CD4-positive, alpha-beta T cell (primary cell): ENCODE results near the gene TNS4. TPM values are rescaled to one million over a fixed set of nuclear protein-coding genes. Genes with fewer than 3 reads are reported as not detected.
A peak's percentile ranks its signal among the peaks of the same experiment; 100 is the strongest.

Experiments
- ATAC-seq: fragments of 200-7000 bp; cut with Tn5 transposase; one replicate; pipeline ENCODE4 v1.10.0; 2022; ENCODE audit warnings: mild to moderate bottlenecking; ENCODE audit not compliant: poor library complexity
- CTCF ChIA-PET: fragments of 350-600 bp; sonication (Branson Sonifier 250); formaldehyde crosslinking; loops from one replicate; lab custom pipeline; 2021; ENCODE audit warnings: antibody characterized with exemption, inconsistent platforms; lab: Charles Lee
- POLR2A ChIA-PET: fragments of 350-600 bp; sonication (Branson Sonifier 250); formaldehyde crosslinking; loops from one replicate; lab custom pipeline; 2021; ENCODE audit warnings: antibody characterized with exemption, inconsistent platforms; lab: Charles Lee
- DNase-seq, 14 experiments: peaks; one replicate each; pipeline ENCODE4 v3.0.0-alpha.2; 2013 to 2020; ENCODE audit warnings: mixed read lengths in 2 of 14
- H3K27ac ChIP-seq, 2 donors: one replicate each; pipeline versions ENCODE4 v1.5.1 to v1.7.0; 2013; ENCODE audit warnings: low read length in 2 of 2, low read depth in 1 of 2, mild to moderate bottlenecking in 1 of 2
- H3K27me3 ChIP-seq, 2 experiments: 1 replicate in 1 of 2; 2 replicates in 1 of 2; pipeline versions ENCODE4 v1.6.1 to v1.7.0; 2013; ENCODE audit warnings: low read length in 2 of 2, control low read depth in 1 of 2, mild to moderate bottlenecking in 1 of 2, moderate library complexity in 1 of 2; ENCODE audit not compliant: insufficient read depth in 2 of 2, control insufficient read depth in 1 of 2
- H3K36me3 ChIP-seq: one replicate; pipeline ENCODE4 v1.6.1; 2013; ENCODE audit warnings: low read length, control low read depth; ENCODE audit not compliant: insufficient read depth
- H3K4me1 ChIP-seq: one replicate; pipeline ENCODE4 v1.6.1; 2013; ENCODE audit warnings: low read length, control low read depth; ENCODE audit not compliant: insufficient read depth
- H3K4me3 ChIP-seq: one replicate; pipeline ENCODE4 v1.5.1; 2013; ENCODE audit warnings: mild to moderate bottlenecking, low read length, moderate library complexity
- H3K9me3 ChIP-seq, 2 experiments: 1 replicate in 1 of 2; 2 replicates in 1 of 2; pipeline versions ENCODE4 v1.6.1 to v1.7.0; 2013; ENCODE audit warnings: low read length in 2 of 2, mild to moderate bottlenecking in 2 of 2, control low read depth in 1 of 2, moderate library complexity in 1 of 2; ENCODE audit not compliant: control insufficient read depth in 1 of 2, insufficient read depth in 1 of 2
- H3K27ac Mint-ChIP-seq: one replicate; pipeline ENCODE4 v1.8.0; 2020; ENCODE audit warnings: mixed read lengths
- H3K27me3 Mint-ChIP-seq: one replicate; pipeline ENCODE4 v1.8.0; 2021; ENCODE audit warnings: mixed read lengths
- H3K36me3 Mint-ChIP-seq: one replicate; pipeline ENCODE4 v1.8.0; 2021; ENCODE audit warnings: low read depth, mixed read lengths
- H3K4me1 Mint-ChIP-seq: one replicate; pipeline ENCODE4 v1.8.0; 2021; ENCODE audit warnings: low read depth, mixed read lengths
- H3K4me3 Mint-ChIP-seq: one replicate; pipeline ENCODE4 v1.8.0; 2020; ENCODE audit warnings: mild to moderate bottlenecking, mixed read lengths
- H3K9me3 Mint-ChIP-seq: one replicate; pipeline ENCODE4 v1.8.0; 2020; ENCODE audit warnings: mixed read lengths
- intact Hi-C, 2 experiments: fragments of 100-400 bp; cut with DNase I in 1 of 2; cut with micrococcal nuclease in 1 of 2; formaldehyde crosslinking; loops; one replicate each; pipeline versions ENCODE4 v1.15.1 to v1.9.0; 2023 to 2025; cut with DNase I, micrococcal nuclease
- total RNA-seq, 174 experiments: library from RNA in 2 of 174; stranded (reverse) in 2 of 174; gene quantifications; one replicate each; pipeline ENCODE4 v1.2.3 and lab custom pipeline; 2021 to 2026
- TF ChIP-seq, protein P1 (sequence below): fragments of 200-600 bp; IDR thresholded peaks from one replicate; pipeline ENCODE4 v1.8.0; 2022; ENCODE audit warnings: antibody characterized with exemption, mild to moderate bottlenecking

Gene TNS4
- total RNA-seq, 2 experiments from 2014 or later: 3.0 to 4.2 TPM

DNA sequence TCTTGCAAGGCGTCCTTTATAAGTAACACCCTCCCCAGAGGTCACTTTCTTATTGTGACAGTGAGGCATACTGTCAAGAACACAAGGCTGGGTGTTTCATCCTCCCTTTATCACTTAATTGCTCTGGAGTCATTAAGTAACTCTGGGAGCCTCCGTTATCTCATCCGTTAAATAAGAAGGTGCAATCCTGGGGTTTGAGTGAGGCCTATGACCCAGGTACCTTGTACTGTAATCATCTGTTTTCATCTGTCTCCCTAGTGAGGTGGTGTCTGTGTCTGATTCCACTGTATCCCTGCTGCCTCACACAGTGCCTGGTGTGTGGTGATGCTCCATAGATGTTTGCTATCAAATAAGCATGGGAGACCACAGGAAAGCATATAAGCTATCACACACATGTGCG is 17.7 kb downstream of the TNS4 start:
- Mint-ChIP-seq H3K27ac (peak overlapping the region; percentile 97), H3K9me3 (no peaks in the 10 kb centered on the region), H3K27me3 (no peaks in the 10 kb centered on the region), H3K4me1 (peaks cover 74% of the 10 kb centered on the region), H3K36me3 (no peaks in the 10 kb centered on the region), H3K4me3 (no peak overlapping the region)
- POLR2A ChIA-PET: interaction anchor here (1.1 to 1.2 kb wide), 2 partner anchors 23 to 33 kb away, joined by 3 read pairs; no protein-coding TSS in a partner anchor
- intact Hi-C loops: loop anchor here in 1 of 2 experiments (5.0 kb wide), 1 partner anchor 134 kb away; no protein-coding TSS in a partner anchor
- DNase-seq (no peak), ATAC-seq (no peak)
- Histone ChIP-seq H3K4me3 (no peak overlapping the region), H3K4me1 (peaks cover 61% of the 10 kb centered on the region), H3K27ac (no peak overlapping the region), H3K27me3 (no peaks in the 10 kb centered on the region), H3K36me3 (no peaks in the 10 kb centered on the region), H3K9me3 (no peaks in the 10 kb centered on the region)
- CTCF ChIA-PET: no interaction called here
- TF ChIP-seq, protein P1, sequence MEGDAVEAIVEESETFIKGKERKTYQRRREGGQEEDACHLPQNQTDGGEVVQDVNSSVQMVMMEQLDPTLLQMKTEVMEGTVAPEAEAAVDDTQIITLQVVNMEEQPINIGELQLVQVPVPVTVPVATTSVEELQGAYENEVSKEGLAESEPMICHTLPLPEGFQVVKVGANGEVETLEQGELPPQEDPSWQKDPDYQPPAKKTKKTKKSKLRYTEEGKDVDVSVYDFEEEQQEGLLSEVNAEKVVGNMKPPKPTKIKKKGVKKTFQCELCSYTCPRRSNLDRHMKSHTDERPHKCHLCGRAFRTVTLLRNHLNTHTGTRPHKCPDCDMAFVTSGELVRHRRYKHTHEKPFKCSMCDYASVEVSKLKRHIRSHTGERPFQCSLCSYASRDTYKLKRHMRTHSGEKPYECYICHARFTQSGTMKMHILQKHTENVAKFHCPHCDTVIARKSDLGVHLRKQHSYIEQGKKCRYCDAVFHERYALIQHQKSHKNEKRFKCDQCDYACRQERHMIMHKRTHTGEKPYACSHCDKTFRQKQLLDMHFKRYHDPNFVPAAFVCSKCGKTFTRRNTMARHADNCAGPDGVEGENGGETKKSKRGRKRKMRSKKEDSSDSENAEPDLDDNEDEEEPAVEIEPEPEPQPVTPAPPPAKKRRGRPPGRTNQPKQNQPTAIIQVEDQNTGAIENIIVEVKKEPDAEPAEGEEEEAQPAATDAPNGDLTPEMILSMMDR: no peak

DNA sequence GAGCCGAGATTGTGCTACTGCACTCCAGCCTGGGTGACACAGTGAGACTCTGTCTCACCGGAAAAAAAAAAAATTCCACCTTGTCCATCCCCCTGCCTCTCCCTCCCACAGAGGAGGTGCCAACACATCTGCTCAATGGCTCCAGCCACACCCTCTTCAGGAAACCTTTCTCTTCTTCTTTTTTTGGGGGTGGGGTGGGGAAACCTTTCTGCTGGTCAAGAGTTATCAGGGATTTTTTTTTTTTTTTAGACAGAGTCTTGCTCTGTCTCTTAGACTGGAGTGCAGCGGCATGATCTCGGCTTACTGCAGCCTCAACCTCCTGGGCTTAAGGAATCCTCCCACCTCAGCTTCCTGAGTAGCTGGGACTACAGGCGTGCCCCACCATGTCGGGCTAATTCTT is 18.7 kb downstream of the TNS4 start:
- DNase-seq (no peak), ATAC-seq (no peak)
- no peak overlapping the region for H3K4me3 Mint-ChIP-seq
- no peak overlapping the region for H3K4me3 ChIP-seq
- ChIA-PET POLR2A (interaction anchor here (5.0 kb wide), 1 partner anchor 50 kb away, joined by 74 read pairs; no protein-coding TSS in a partner anchor), CTCF (no interaction called here)
- intact Hi-C loops: loop anchor here in 1 of 2 experiments (5.0 kb wide), 1 partner anchor 135 kb away; no protein-coding TSS in a partner anchor
- no peaks in the 10 kb centered on the region for H3K9me3 Mint-ChIP-seq
- H3K4me1 Mint-ChIP-seq: peaks cover 68% of the 10 kb centered on the region
- TF ChIP-seq, protein P1: no peak
- H3K9me3 ChIP-seq: no peaks in the 10 kb centered on the region
- H3K36me3 ChIP-seq: no peaks in the 10 kb centered on the region
- peak overlapping the region; percentile 97 for H3K27ac Mint-ChIP-seq
- H3K27ac ChIP-seq: no peak overlapping the region
- no peaks in the 10 kb centered on the region for H3K36me3 Mint-ChIP-seq
- H3K27me3 ChIP-seq: no peaks in the 10 kb centered on the region
- no peaks in the 10 kb centered on the region for H3K27me3 Mint-ChIP-seq
- H3K4me1 ChIP-seq: peaks cover 71% of the 10 kb centered on the region

DNA sequence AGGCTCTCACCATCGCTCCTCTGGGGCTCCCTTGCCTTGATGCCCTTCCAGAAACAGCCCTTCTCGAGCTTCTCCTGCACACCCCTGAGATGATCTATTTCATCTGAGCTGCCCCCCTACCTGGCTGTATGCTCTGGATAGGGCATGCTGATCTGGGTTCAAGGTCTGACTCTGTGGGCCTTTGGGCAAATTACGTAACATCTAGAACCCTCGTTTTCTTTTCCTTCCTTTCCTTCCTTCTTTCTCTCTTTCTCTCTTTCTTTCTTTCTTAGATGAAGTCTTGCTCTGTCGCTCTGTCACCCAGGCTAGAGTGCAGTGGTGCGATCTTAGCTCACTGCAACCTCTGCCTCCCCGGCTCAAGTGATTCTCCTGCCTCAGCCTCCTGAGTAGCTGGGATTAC is 20.3 kb downstream of the TNS4 start:
- H3K36me3 Mint-ChIP-seq: no peaks in the 10 kb centered on the region
- no peaks in the 10 kb centered on the region for H3K27me3 Mint-ChIP-seq
- ChIA-PET CTCF (interaction anchor here (1.4 to 3.9 kb wide), 2 partner anchors 9 to 52 kb away, joined by 3 to 17 read pairs; no protein-coding TSS in a partner anchor), POLR2A (interaction anchor here (0.7 to 5.0 kb wide), 18 partner anchors 9 to 166 kb away, joined by 3 to 74 read pairs (median 6); partner anchors contain the start of genes IGFBP4 and TOP2A)
- no peaks in the 10 kb centered on the region for H3K9me3 Mint-ChIP-seq
- intact Hi-C loops: loop anchor here in 1 of 2 experiments (5.0 kb wide), 1 partner anchor 136 kb away; no protein-coding TSS in a partner anchor
- H3K4me3 Mint-ChIP-seq: peak overlapping the region; percentile 68
- no peak for DNase-seq
- H3K27ac ChIP-seq: peak overlapping the region; percentile 57 to 71
- no peaks in the 10 kb centered on the region for H3K36me3 ChIP-seq
- no peaks in the 10 kb centered on the region for H3K27me3 ChIP-seq
- H3K4me3 ChIP-seq: no peak overlapping the region
- no peaks in the 10 kb centered on the region for H3K9me3 ChIP-seq
- H3K27ac Mint-ChIP-seq: peak overlapping the region; percentile 97
- ATAC-seq: no peak
- TF ChIP-seq, protein P1: no peak
- peaks cover 68% of the 10 kb centered on the region for H3K4me1 Mint-ChIP-seq
- peaks cover 81% of the 10 kb centered on the region for H3K4me1 ChIP-seq
